B cell (primary cell): ENCODE measurements around the gene ZBED4.

Experiments used
- EZH2 ChIP-seq: IDR thresholded peaks from 2 replicates; pipeline ENCODE4 v1.6.1; 2012; ENCODE audit warnings: borderline replicate concordance, low read depth, mild to moderate bottlenecking, moderate library complexity, low read length; ENCODE audit not compliant: insufficient read depth, poor library complexity, severe bottlenecking
- TF ChIP-seq, protein P1 (sequence below): fragments of 200-600 bp; IDR thresholded peaks from one replicate; pipeline ENCODE4 v1.8.0; 2022; ENCODE audit warnings: antibody characterized with exemption, mild to moderate bottlenecking

DNA sequence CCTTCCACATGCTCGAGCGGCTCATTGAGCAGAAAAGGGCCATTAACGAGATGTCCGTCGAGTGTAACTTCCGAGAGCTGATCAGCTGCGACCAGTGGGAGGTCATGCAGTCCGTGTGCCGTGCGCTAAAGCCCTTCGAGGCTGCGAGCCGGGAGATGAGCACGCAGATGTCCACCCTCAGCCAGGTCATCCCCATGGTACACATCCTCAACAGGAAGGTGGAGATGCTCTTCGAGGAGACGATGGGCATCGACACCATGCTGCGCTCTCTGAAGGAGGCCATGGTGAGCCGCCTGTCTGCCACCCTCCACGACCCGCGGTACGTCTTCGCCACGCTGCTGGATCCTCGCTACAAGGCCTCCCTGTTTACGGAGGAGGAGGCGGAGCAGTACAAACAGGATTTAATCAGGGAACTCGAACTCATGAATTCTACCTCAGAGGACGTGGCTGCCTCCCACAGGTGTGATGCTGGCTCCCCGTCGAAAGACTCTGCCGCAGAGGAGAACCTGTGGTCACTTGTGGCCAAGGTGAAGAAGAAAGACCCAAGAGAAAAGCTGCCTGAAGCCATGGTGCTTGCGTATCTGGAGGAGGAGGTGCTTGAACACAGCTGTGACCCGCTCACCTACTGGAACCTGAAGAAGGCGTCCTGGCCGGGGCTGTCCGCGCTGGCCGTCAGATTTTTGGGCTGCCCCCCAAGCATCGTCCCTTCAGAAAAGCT, 32.9 kb downstream of the ZBED4 start:
- TF ChIP-seq, protein P1, sequence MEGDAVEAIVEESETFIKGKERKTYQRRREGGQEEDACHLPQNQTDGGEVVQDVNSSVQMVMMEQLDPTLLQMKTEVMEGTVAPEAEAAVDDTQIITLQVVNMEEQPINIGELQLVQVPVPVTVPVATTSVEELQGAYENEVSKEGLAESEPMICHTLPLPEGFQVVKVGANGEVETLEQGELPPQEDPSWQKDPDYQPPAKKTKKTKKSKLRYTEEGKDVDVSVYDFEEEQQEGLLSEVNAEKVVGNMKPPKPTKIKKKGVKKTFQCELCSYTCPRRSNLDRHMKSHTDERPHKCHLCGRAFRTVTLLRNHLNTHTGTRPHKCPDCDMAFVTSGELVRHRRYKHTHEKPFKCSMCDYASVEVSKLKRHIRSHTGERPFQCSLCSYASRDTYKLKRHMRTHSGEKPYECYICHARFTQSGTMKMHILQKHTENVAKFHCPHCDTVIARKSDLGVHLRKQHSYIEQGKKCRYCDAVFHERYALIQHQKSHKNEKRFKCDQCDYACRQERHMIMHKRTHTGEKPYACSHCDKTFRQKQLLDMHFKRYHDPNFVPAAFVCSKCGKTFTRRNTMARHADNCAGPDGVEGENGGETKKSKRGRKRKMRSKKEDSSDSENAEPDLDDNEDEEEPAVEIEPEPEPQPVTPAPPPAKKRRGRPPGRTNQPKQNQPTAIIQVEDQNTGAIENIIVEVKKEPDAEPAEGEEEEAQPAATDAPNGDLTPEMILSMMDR, result no peak
- TF ChIP-seq EZH2, result no peak
